GM12801 (cell line): ENCODE results near the gene PSMG4.

Experiments used
- CTCF ChIP-seq: IDR thresholded peaks from one replicate; pipeline ENCODE4 v1.5.1; 2011; ENCODE audit warnings: control low read depth; ENCODE audit not compliant: insufficient read length; ENCODE audit errors: extremely low read depth

The PSMG4 gene

GRCh38 chr6:3231247-3232016 lies 27.3 kb upstream of the PSMG4 start:
- TF ChIP-seq CTCF = no peak

GRCh38 chr6:3232017-3232945 lies 26.5 kb upstream of the PSMG4 start:
- TF ChIP-seq CTCF = no peak

- no peak for TF ChIP-seq CTCF
These were observed 25.4 kb upstream of the PSMG4 start for GRCh38 chr6:3233321-3233720.

- TF ChIP-seq CTCF = no peak
These were observed 24.8 kb upstream of the PSMG4 start for GRCh38 chr6:3233904-3234303.

GRCh38 chr6:3235486-3235885 lies 23.3 kb upstream of the PSMG4 start:
- TF ChIP-seq CTCF = no peak

GRCh38 chr6:3236005-3236404 lies 22.7 kb upstream of the PSMG4 start:
- TF ChIP-seq CTCF = no peak
